OCI-LY1 (cell line): ENCODE data around the gene HPSE2.
"Not testable (repeated sequence)": the region's sequence is repeated elsewhere in the genome, so short reads cannot be mapped to it uniquely, and the experiment has no call there.

Experiments used
- H2AFZ ChIP-seq: fragments of 200-600 bp; sonication (generic), shearing (Covaris generic); 2 replicates; pipeline ENCODE4 v1.6.0; 2014; ENCODE audit warnings: antibody characterized with exemption, mild to moderate bottlenecking, low read length
- H3F3A ChIP-seq: fragments of 200-600 bp; sonication (generic), shearing (Covaris generic); 2 replicates; pipeline ENCODE4 v1.6.0; 2014; ENCODE audit warnings: mild to moderate bottlenecking, antibody characterized with exemption, low read length, moderate library complexity; ENCODE audit not compliant: insufficient read depth
- H3K27ac ChIP-seq: fragments of 200-600 bp; sonication (generic); 2 replicates; pipeline ENCODE4 v1.5.1; 2014; ENCODE audit warnings: low read length, mixed run types, mild to moderate bottlenecking, low read depth; ENCODE audit not compliant: poor library complexity, severe bottlenecking
- H3K27me3 ChIP-seq: fragments of 200-600 bp; sonication (generic); 2 replicates; pipeline ENCODE4 v1.6.0; 2014; ENCODE audit warnings: antibody characterized with exemption, mild to moderate bottlenecking, low read length, moderate library complexity; ENCODE audit not compliant: insufficient read depth
- H3K36me3 ChIP-seq: fragments of 200-600 bp; sonication (generic); 2 replicates; pipeline ENCODE4 v1.6.1; 2014; ENCODE audit warnings: mild to moderate bottlenecking, antibody characterized with exemption, low read length, moderate library complexity, mixed read lengths; ENCODE audit not compliant: insufficient read depth
- H3K4me1 ChIP-seq: fragments of 200-600 bp; sonication (generic); 2 replicates; pipeline ENCODE4 v1.5.1; 2014; ENCODE audit warnings: mild to moderate bottlenecking, low read length, moderate library complexity; ENCODE audit not compliant: insufficient read depth, severe bottlenecking
- H3K4me2 ChIP-seq: fragments of 200-600 bp; sonication (generic), shearing (Covaris generic); 2 replicates; pipeline ENCODE4 v1.6.1; 2014; ENCODE audit warnings: low read length
- H3K4me3 ChIP-seq: fragments of 200-600 bp; sonication (generic); 2 replicates; pipeline ENCODE4 v1.5.1; 2014; ENCODE audit warnings: low read length, low read depth, mild to moderate bottlenecking, mixed read lengths; ENCODE audit not compliant: poor library complexity, severe bottlenecking
- H3K79me2 ChIP-seq: fragments of 200-600 bp; shearing (Covaris generic); 2 replicates; pipeline ENCODE4 v1.6.1; 2016; ENCODE audit warnings: mixed run types, low read length, mixed read lengths; ENCODE audit not compliant: insufficient read depth
- H3K9ac ChIP-seq: fragments of 200-600 bp; sonication (generic), shearing (Covaris generic); 2 replicates; pipeline ENCODE4 v1.6.1; 2014; ENCODE audit warnings: mild to moderate bottlenecking, low read length, mixed read lengths
- H3K9me2 ChIP-seq: fragments of 200-600 bp; sonication (generic), shearing (Covaris generic); 2 replicates; pipeline ENCODE4 v1.6.1; 2014; ENCODE audit warnings: low read depth, mild to moderate bottlenecking, low read length, mixed read lengths
- H3K9me3 ChIP-seq: fragments of 200-600 bp; shearing (Covaris generic); 2 replicates; pipeline ENCODE4 v1.6.1; 2014; ENCODE audit warnings: low read length, mixed read lengths
- H4K20me1 ChIP-seq: fragments of 200-600 bp; sonication (generic), shearing (Covaris generic); 2 replicates; pipeline ENCODE4 v1.6.0; 2016; ENCODE audit warnings: mild to moderate bottlenecking, low read length; ENCODE audit not compliant: insufficient read depth
- CTCF ChIP-seq: fragments of 200-600 bp; sonication (generic), shearing (Covaris generic); IDR thresholded peaks from 2 replicates; pipeline ENCODE4 v1.5.1; 2017; ENCODE audit warnings: mild to moderate bottlenecking, antibody characterized with exemption, low read length, moderate library complexity, mixed read lengths
- EZH2 ChIP-seq: fragments of 200-600 bp; sonication (generic), shearing (Covaris generic); IDR thresholded peaks from 2 replicates; pipeline ENCODE4 v1.8.0; 2017; ENCODE audit warnings: borderline replicate concordance, mixed run types, mild to moderate bottlenecking, antibody characterized with exemption, low read length, moderate library complexity, mixed read lengths

HPSE2 gene

GRCh38 chr10:99002392-99002791 is 233.3 kb downstream of the HPSE2 start:
- no peaks in the 10 kb centered on the region for H3K27me3 ChIP-seq
- H3K9me3 ChIP-seq, result no peaks in the 10 kb centered on the region
- TF ChIP-seq CTCF (no peak), EZH2 (no peak)
- no peaks in the 10 kb centered on the region for H4K20me1 ChIP-seq
- no peaks in the 10 kb centered on the region for H3K36me3 ChIP-seq
- no peaks in the 10 kb centered on the region for H3K9me2 ChIP-seq
- no peaks in the 10 kb centered on the region for H3K4me1 ChIP-seq
- H3K27ac ChIP-seq, result no peak overlapping the region
- no peak overlapping the region for H3K4me2 ChIP-seq
- H3K79me2 ChIP-seq, result no peaks in the 10 kb centered on the region
- H3K9ac ChIP-seq, result no peak overlapping the region
- H2AFZ ChIP-seq, result no peak overlapping the region
- H3F3A ChIP-seq, result no peaks in the 10 kb centered on the region
- H3K4me3 ChIP-seq, result no peak overlapping the region

GRCh38 chr10:98997596-98997995 is 238.1 kb downstream of the HPSE2 start:
- Histone ChIP-seq H2AFZ (no peak overlapping the region), H3K4me1 (no peaks in the 10 kb centered on the region), H3K4me2 (no peak overlapping the region), H3K27me3 (no peaks in the 10 kb centered on the region), H3K79me2 (no peaks in the 10 kb centered on the region), H4K20me1 (no peaks in the 10 kb centered on the region), H3K4me3 (no peak overlapping the region), H3K27ac (no peak overlapping the region), H3K9me2 (no peaks in the 10 kb centered on the region), H3F3A (no peaks in the 10 kb centered on the region), H3K36me3 (no peaks in the 10 kb centered on the region), H3K9me3 (no peaks in the 10 kb centered on the region), H3K9ac (no peak overlapping the region)
- TF ChIP-seq EZH2 (no peak), CTCF (no peak)

- TF ChIP-seq CTCF, result no peak
- no peak for TF ChIP-seq EZH2
- Histone ChIP-seq H3K9ac (no peak overlapping the region), H3K36me3 (no peaks in the 10 kb centered on the region), H3K27me3 (no peaks in the 10 kb centered on the region), H3F3A (no peaks in the 10 kb centered on the region), H3K9me3 (no peaks in the 10 kb centered on the region), H4K20me1 (no peaks in the 10 kb centered on the region), H2AFZ (no peak overlapping the region), H3K79me2 (no peaks in the 10 kb centered on the region), H3K27ac (no peak overlapping the region), H3K9me2 (no peaks in the 10 kb centered on the region), H3K4me1 (no peaks in the 10 kb centered on the region), H3K4me2 (no peak overlapping the region), H3K4me3 (no peak overlapping the region)
Measured at GRCh38 chr10:98994030-98994429, 241.6 kb downstream of the HPSE2 start.

GRCh38 chr10:98983751-98984150 is 251.9 kb downstream of the HPSE2 start:
- not testable (repeated sequence) for H3K9me2 ChIP-seq, H4K20me1 ChIP-seq, H3K4me2 ChIP-seq, H3F3A ChIP-seq, H2AFZ ChIP-seq, H3K27me3 ChIP-seq, H3K4me3 ChIP-seq, H3K79me2 ChIP-seq, H3K36me3 ChIP-seq, H3K27ac ChIP-seq, H3K4me1 ChIP-seq, H3K9ac ChIP-seq, H3K9me3 ChIP-seq
